GM19238 (cell line): ENCODE data around the gene SHC3.

Experiments used
- DNase-seq: peaks from one replicate; pipeline ENCODE4 v3.0.0; 2011; ENCODE audit warnings: low spot score; ENCODE audit not compliant: insufficient read length

Gene SHC3

GRCh38 chr9:89186960-89187359 is 8.3 kb upstream of the SHC3 start:
- no peak for DNase-seq

- no peak for DNase-seq
These were observed 7.4 kb upstream of the SHC3 start for GRCh38 chr9:89185980-89186379.

- DNase-seq: no peak
These were observed 4.5 kb upstream of the SHC3 start for GRCh38 chr9:89183146-89183545.

- no peak for DNase-seq
These were observed 3.8 kb upstream of the SHC3 start for GRCh38 chr9:89182369-89182768.

- no peak for DNase-seq
These were observed 1.5 kb upstream of the SHC3 start for GRCh38 chr9:89179895-89180734.

GRCh38 chr9:89179540-89179894 is 899 bp upstream of the SHC3 start:
- DNase-seq: no peak

- DNase-seq: no peak
These were observed 367 bp upstream of the SHC3 start for GRCh38 chr9:89178830-89179539.

- no peak for DNase-seq
These were observed 1.3 kb downstream of the SHC3 start for GRCh38 chr9:89177012-89177943.

- DNase-seq: no peak
These were observed 2.8 kb downstream of the SHC3 start for GRCh38 chr9:89175828-89176261.

- DNase-seq: no peak
These were observed 4.3 kb downstream of the SHC3 start for GRCh38 chr9:89174291-89174690.

GRCh38 chr9:89173072-89173471 is 5.5 kb downstream of the SHC3 start:
- DNase-seq: no peak

- DNase-seq: no peak
These were observed 6.2 kb downstream of the SHC3 start for GRCh38 chr9:89172398-89172797.

GRCh38 chr9:89171693-89172092 is 6.9 kb downstream of the SHC3 start:
- no peak for DNase-seq

- no peak for DNase-seq
These were observed 7.4 kb downstream of the SHC3 start for GRCh38 chr9:89171231-89171630.

GRCh38 chr9:89168901-89169813 is 9.5 kb downstream of the SHC3 start:
- DNase-seq: no peak

- DNase-seq: no peak
These were observed 10.8 kb downstream of the SHC3 start for GRCh38 chr9:89167788-89168187.

GRCh38 chr9:89166852-89167251 is 11.8 kb downstream of the SHC3 start:
- no peak for DNase-seq

- DNase-seq: no peak
These were observed 12.7 kb downstream of the SHC3 start for GRCh38 chr9:89165880-89166279.

- no peak for DNase-seq
These were observed 13.3 kb downstream of the SHC3 start for GRCh38 chr9:89165341-89165740.

- no peak for DNase-seq
These were observed 17.4 kb downstream of the SHC3 start for GRCh38 chr9:89161221-89161620.

GRCh38 chr9:89160806-89161205 is 17.8 kb downstream of the SHC3 start:
- DNase-seq: no peak
